Endodermal cell (in vitro differentiated cells): ENCODE measurements around the gene HHAT. TPM values are rescaled to one million over a fixed set of nuclear protein-coding genes. Genes with fewer than 3 reads are reported as not detected.

Experiments
- DNase-seq: peaks from one replicate; pipeline ENCODE4 v3.0.0-alpha.2; 2017
- H3K27ac ChIP-seq: 2 replicates; pipeline ENCODE4 v1.5.1; 2013; ENCODE audit warnings: mild to moderate bottlenecking, low read depth, low read length, moderate library complexity
- H3K27me3 ChIP-seq: 2 replicates; pipeline ENCODE4 v1.6.1; 2013; ENCODE audit warnings: mild to moderate bottlenecking, low read length, moderate library complexity; ENCODE audit not compliant: insufficient read depth, control insufficient read depth, poor library complexity, severe bottlenecking
- H3K36me3 ChIP-seq: 2 replicates; pipeline ENCODE4 v1.7.0; 2013; ENCODE audit warnings: mild to moderate bottlenecking, low read length, moderate library complexity; ENCODE audit not compliant: control insufficient read depth, insufficient read depth
- H3K4me1 ChIP-seq: one replicate; pipeline ENCODE4 v1.7.0; 2013; ENCODE audit warnings: low read length; ENCODE audit not compliant: control insufficient read depth, insufficient read depth
- H3K4me3 ChIP-seq: 2 replicates; pipeline ENCODE4 v1.5.1; 2013; ENCODE audit warnings: mild to moderate bottlenecking, low read length, moderate library complexity
- H3K9ac ChIP-seq: 2 replicates; pipeline ENCODE4 v1.6.1; 2013; ENCODE audit warnings: mild to moderate bottlenecking, low read length, moderate library complexity; ENCODE audit not compliant: poor library complexity, severe bottlenecking; ENCODE audit errors: extremely low read depth
- H3K9me3 ChIP-seq: 2 replicates; pipeline ENCODE4 v1.6.1; 2013; ENCODE audit warnings: mild to moderate bottlenecking, low read length, moderate library complexity; ENCODE audit not compliant: control insufficient read depth
- H3K27ac Mint-ChIP-seq: 2 replicates; pipeline ENCODE4 v1.8.0; 2020; ENCODE audit warnings: mixed read lengths
- H3K27me3 Mint-ChIP-seq: 2 replicates; pipeline ENCODE4 v1.8.0; 2021; ENCODE audit warnings: mild to moderate bottlenecking, mixed read lengths; ENCODE audit not compliant: insufficient read depth
- H3K36me3 Mint-ChIP-seq: 2 replicates; pipeline ENCODE4 v1.8.0; 2020; ENCODE audit warnings: low read depth, mixed read lengths
- H3K4me1 Mint-ChIP-seq: 2 replicates; pipeline ENCODE4 v1.8.0; 2020; ENCODE audit warnings: mixed read lengths
- H3K4me3 Mint-ChIP-seq: 2 replicates; pipeline ENCODE4 v1.8.0; 2020; ENCODE audit warnings: mild to moderate bottlenecking, moderate library complexity, mixed read lengths
- H3K9me3 Mint-ChIP-seq: 2 replicates; pipeline ENCODE4 v1.8.0; 2020; ENCODE audit warnings: mild to moderate bottlenecking, mixed read lengths
- WGBS, 2 experiments: methylation state at CpG; one replicate each; pipeline versions ENCODE4 v1.1.5 to v1.1.7; 2013; ENCODE audit warnings: missing lambda C conversion rate in 2 of 2, mixed read lengths in 1 of 2; ENCODE audit not compliant: insufficient coverage in 1 of 2, insufficient read length in 1 of 2; 5-methylcytosine and 5-hydroxymethylcytosine counted together
- total RNA-seq, 2 donors: library from RNA; stranded (reverse); fragmentation: NEBNext Ultra II Directional in 1 of 2; extraction: Animal tissue kit (Norgen Biotek cat#: 25700) in 1 of 2; gene quantifications; 2 replicates in 1 of 2; 3 replicates in 1 of 2; pipeline ENCODE4 v1.2.1, GENCODE V29; 2021
- TF ChIP-seq, protein P1 (sequence below): fragments of 200-600 bp; sonication (generic); conservative IDR thresholded peaks from 2 replicates; pipeline ENCODE4 v1.5.0; 2021; ENCODE audit warnings: antibody characterized with exemption, mild to moderate bottlenecking

HHAT gene
- total RNA-seq, 2 donors from 2014 or later: 6.9 to 9.8 TPM

GRCh38 chr1:210641582-210641981 is 312.9 kb downstream of the HHAT start:
- no peak overlapping the region for H3K27ac Mint-ChIP-seq

DNA sequence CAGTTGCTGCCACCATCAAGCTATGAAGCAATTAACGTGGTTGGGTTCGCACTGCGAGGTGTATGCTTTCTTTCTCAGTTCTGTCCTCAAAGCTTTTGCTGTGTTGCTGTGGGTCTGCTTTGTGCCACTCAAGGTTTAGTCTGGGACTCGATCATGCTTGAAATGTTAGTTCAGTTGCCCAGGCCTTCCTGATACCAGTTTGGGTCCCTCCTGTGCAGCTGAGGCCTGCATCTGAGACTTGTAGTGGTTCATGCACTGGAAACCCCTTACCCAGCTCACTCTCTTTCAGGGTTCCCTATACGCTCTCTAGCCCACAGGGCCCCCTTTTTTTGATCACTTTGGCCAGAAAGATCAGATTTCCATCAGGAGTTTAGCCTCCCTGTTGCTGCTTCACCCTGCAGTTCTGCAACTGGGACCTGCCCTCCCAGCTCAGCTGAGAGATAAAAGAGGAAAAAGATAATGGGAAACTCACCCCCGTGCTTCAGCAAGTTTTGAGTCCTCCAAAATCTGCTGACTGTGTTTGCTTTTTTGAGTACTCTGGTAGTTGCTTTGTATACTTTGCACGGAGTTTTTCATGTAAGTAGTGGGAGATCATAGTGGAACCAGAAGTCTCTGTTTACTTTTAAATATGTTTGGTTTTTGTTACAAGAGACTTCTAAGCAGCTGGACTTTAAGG is 317.0 kb downstream of the HHAT start:
- TF ChIP-seq, protein P1, sequence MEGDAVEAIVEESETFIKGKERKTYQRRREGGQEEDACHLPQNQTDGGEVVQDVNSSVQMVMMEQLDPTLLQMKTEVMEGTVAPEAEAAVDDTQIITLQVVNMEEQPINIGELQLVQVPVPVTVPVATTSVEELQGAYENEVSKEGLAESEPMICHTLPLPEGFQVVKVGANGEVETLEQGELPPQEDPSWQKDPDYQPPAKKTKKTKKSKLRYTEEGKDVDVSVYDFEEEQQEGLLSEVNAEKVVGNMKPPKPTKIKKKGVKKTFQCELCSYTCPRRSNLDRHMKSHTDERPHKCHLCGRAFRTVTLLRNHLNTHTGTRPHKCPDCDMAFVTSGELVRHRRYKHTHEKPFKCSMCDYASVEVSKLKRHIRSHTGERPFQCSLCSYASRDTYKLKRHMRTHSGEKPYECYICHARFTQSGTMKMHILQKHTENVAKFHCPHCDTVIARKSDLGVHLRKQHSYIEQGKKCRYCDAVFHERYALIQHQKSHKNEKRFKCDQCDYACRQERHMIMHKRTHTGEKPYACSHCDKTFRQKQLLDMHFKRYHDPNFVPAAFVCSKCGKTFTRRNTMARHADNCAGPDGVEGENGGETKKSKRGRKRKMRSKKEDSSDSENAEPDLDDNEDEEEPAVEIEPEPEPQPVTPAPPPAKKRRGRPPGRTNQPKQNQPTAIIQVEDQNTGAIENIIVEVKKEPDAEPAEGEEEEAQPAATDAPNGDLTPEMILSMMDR: no peak
- Histone ChIP-seq H3K36me3 (no peaks in the 10 kb centered on the region), H3K4me3 (peak overlapping the region; percentile 25), H3K4me1 (peaks cover 10% of the 10 kb centered on the region), H3K27me3 (peaks cover 49% of the 10 kb centered on the region), H3K9me3 (no peaks in the 10 kb centered on the region), H3K27ac (no peak overlapping the region), H3K9ac (no peak overlapping the region)
- Mint-ChIP-seq H3K36me3 (no peaks in the 10 kb centered on the region), H3K9me3 (no peaks in the 10 kb centered on the region), H3K27ac (no peak overlapping the region), H3K27me3 (peaks cover 58% of the 10 kb centered on the region), H3K4me3 (no peak overlapping the region), H3K4me1 (peaks cover 23% of the 10 kb centered on the region)
- no peak for DNase-seq
- 77 to 92% methylated on average over 5 to 7 of the region's 7 CpGs for WGBS, 2 experiments

More at GRCh38 chr1:210641582-210641981, 312.9 kb downstream of the HHAT start:
- TF ChIP-seq, protein P1: no peak
- H3K9me3 Mint-ChIP-seq: no peaks in the 10 kb centered on the region
- no peaks in the 10 kb centered on the region for H3K36me3 Mint-ChIP-seq
- Histone ChIP-seq H3K36me3 (no peaks in the 10 kb centered on the region), H3K4me1 (no peaks in the 10 kb centered on the region), H3K27ac (no peak overlapping the region), H3K9me3 (no peaks in the 10 kb centered on the region), H3K4me3 (no peak overlapping the region), H3K27me3 (peaks cover 12% of the 10 kb centered on the region), H3K9ac (no peak overlapping the region)
- no peak overlapping the region for H3K4me3 Mint-ChIP-seq
- peaks cover 29% of the 10 kb centered on the region for H3K27me3 Mint-ChIP-seq
- WGBS, 2 experiments: 94 to 100% methylated on average over 4 to 5 of the region's 5 CpGs
- H3K4me1 Mint-ChIP-seq: peaks cover 10% of the 10 kb centered on the region
- DNase-seq: no peak

- no peak for DNase-seq
- peaks cover 60% of the 10 kb centered on the region for H3K27me3 Mint-ChIP-seq
- TF ChIP-seq, protein P1: no peak
- H3K9me3 Mint-ChIP-seq: no peaks in the 10 kb centered on the region
- H3K4me3 Mint-ChIP-seq: no peak overlapping the region
- 63 to 83% methylated on average over 2 of the region's 2 CpGs for WGBS, 2 experiments
- Histone ChIP-seq H3K9ac (no peak overlapping the region), H3K27me3 (peaks cover 49% of the 10 kb centered on the region), H3K27ac (no peak overlapping the region), H3K36me3 (no peaks in the 10 kb centered on the region), H3K4me1 (peaks cover 10% of the 10 kb centered on the region), H3K9me3 (no peaks in the 10 kb centered on the region), H3K4me3 (peak overlapping the region; percentile 25)
- no peak overlapping the region for H3K27ac Mint-ChIP-seq
- H3K4me1 Mint-ChIP-seq: peaks cover 23% of the 10 kb centered on the region
- no peaks in the 10 kb centered on the region for H3K36me3 Mint-ChIP-seq
Observed at GRCh38 chr1:210646258-210646616, 317.5 kb downstream of the HHAT start.
